GM21737 (cell line): ENCODE data around the gene SCG5.

Experiments
- ATAC-seq: cut with Tn5 transposase; IDR thresholded peaks from one replicate; pipeline ENCODE4 v1.9.1; 2021; ENCODE audit warnings: mild to moderate bottlenecking, moderate library complexity; ENCODE audit not compliant: unreplicated experiment

SCG5 gene

DNA sequence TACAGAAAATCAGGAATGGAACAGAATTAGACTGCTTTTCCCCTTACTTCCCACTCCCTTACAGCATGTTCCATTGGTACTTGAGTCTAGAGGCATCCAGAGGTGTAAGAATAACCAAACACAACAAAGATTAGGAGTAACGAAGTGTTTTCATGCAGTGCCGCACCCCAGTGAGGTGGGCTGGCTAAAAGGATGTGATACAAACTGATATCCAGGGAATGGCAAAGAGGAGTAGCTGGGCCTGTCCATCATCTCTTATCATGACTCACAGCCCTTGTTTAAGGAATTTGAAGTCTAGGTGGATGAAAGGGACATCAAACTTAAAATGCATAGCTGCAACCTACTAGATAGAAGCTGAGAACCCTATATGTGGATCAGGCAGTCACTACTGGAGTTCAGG, 16.4 kb downstream of the SCG5 start:
- no peak for ATAC-seq

DNA sequence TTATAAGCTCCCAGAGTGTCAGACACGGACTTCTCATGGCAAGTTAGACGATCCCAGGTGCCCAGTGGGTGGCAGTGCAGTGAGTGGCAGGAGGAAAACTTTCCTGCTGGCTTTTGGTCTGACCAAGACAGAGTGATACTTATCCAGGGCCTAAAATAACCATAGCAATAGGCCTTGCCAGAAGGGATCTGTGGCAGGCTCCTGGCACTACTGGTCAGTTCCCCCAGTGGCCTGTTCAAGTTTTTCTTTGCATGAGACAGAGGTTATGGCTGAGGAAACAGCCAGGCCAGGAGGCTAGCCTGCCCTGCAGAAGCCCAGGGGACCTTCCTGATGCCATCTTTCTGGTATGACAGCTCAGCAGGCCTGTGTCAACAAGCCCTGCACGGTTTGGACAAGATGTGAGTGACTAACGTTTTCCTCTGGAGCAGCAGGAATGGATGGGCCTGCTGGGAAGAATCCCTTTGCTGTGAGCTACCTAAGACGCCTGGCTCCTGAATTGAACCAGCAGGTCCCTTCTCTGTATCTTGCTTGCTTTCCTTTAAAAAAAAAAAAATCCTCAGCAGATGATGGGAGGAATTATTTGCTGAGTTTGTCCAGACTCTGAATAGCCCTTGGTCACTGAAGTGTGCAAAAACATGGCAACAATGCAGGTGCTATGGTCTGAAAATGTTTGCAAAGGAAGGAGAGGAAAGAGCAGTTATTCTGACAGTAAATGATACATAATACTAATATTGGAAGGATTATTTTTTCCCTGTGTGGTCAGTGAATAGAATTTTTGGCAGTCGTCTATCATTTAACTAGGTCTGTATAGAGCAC, 18.0 kb downstream of the SCG5 start:
- no peak for ATAC-seq

- no peak for ATAC-seq
These were observed 22.2 kb downstream of the SCG5 start for GRCh38 chr15:32663671-32664070.

DNA sequence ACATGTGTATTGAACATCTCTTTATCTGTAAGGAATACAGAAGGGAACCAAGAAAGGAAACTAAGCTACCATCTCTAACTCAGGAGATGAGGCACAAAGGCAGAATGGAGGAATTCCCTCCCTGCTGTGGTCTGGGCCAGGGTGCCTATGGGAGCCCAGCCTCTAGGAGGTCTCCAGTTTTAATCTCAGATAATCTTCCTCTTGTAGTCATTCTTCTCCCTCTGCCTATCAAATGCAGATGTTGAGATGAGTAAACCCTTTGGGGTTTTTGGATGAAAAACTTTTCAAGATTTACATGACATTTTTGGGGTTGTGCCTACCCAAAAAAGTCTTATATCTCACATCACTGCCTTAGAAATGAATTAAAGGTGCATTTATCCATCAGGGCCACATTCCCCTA, 23.3 kb downstream of the SCG5 start:
- ATAC-seq, result no peak

- no peak for ATAC-seq
These were observed 25.8 kb downstream of the SCG5 start for GRCh38 chr15:32667321-32667720.

- ATAC-seq, result no peak
These were observed 27.4 kb downstream of the SCG5 start for GRCh38 chr15:32668942-32669341.

DNA sequence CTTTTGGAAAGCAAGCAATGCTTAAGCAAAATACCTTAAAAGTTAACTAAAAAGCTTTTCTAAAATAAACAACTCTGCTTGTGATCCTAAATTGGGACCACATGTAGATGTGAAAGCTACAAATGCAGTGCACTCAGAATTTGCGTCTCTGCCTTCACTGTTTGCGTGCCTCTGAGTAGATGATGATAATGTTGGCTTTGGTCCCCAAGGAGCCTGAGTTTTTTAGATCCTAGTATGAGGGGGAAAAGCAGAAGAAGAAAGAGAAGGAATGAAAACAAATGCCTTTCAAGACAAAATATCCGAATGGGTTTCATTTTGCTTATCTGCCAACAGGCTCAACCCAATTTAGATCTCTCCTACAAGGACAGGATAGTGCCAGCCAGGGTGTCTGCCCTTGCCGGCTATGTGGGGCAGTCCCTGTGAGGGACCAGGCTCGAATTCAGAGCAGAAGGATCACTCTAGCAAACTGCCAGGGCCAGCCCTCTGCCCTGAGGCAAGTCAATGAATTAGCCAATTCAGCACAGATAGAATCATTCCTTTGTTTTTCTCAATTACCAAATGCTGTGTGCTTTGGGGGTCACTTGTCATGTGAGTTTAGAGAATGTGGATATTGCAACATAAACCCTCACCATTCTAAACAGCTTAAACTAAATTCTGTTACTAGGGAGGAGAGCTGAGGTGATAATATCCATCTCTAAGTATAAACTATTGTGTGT, 28.5 kb downstream of the SCG5 start:
- ATAC-seq, result no peak

DNA sequence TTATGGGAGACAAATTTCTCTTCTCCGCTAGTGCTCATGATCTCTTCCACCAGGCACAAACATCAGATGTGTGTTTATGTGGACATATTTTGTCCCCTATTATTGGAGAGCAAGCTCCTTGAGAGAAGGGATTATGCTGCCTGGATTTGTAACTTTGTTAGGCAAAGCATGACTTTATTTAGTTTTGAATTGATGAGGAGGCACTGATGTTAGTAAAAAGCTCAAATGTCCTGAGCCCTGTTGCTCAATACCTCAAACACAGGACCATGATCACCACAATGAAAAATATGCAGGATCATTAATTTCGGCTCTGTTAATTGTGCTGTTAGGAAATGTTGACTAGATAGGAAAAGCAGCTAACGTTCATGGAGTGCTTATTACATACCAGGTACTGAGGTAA, 29.1 kb downstream of the SCG5 start:
- no peak for ATAC-seq

- no peak for ATAC-seq
These were observed 30.1 kb downstream of the SCG5 start for GRCh38 chr15:32671339-32672325.

- no peak for ATAC-seq
These were observed 33.2 kb downstream of the SCG5 start for GRCh38 chr15:32674681-32675080.

- no peak for ATAC-seq
These were observed 34.0 kb downstream of the SCG5 start for GRCh38 chr15:32675466-32675865.

DNA sequence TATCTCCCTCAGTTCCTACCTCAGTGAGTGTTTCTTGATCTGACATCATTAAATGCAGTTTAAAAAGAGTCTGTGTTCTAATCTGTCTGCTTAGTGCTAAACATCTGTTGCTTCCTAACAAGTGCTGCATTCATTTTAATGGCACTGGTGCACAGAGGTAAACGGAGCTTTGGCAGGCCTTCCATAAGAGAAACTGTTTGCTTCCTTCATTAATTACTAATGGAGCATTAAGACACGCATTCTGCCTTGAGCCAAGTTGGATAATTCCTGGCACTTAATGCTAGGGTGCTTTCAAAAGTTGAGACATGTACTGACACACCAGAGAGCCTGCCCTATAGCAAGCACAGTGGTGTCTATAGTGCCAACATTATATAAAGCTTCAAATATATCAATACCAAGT, 34.7 kb downstream of the SCG5 start:
- no peak for ATAC-seq

DNA sequence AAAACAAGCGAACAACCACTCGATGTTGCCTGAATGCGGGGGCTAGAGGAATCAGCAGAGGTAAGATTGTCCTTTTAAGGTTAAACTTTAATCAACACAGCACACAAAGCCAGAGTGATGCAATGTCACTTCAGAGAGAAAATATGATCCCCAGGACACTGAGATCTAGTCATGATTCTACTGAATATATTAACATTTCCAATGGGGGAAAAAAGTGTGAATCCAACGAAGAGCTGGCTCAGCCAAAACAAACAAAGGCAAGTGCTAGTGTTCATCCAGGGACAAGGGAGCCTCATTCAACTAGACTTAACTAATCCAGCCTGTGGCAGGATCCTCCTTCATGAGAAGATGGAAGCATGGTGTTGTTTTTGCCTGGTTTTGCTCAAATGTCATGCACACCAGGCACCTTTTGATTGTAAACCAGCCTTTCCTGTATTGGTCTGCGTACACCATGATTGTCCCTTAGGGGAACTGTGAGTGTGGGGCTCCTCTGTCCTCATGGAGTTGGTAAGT, 35.8 kb downstream of the SCG5 start:
- no peak for ATAC-seq

GRCh38 chr15:32679298-32679690, 37.8 kb downstream of the SCG5 start:
- ATAC-seq, result no peak

GRCh38 chr15:32682569-32682968, 41.1 kb downstream of the SCG5 start:
- no peak for ATAC-seq

DNA sequence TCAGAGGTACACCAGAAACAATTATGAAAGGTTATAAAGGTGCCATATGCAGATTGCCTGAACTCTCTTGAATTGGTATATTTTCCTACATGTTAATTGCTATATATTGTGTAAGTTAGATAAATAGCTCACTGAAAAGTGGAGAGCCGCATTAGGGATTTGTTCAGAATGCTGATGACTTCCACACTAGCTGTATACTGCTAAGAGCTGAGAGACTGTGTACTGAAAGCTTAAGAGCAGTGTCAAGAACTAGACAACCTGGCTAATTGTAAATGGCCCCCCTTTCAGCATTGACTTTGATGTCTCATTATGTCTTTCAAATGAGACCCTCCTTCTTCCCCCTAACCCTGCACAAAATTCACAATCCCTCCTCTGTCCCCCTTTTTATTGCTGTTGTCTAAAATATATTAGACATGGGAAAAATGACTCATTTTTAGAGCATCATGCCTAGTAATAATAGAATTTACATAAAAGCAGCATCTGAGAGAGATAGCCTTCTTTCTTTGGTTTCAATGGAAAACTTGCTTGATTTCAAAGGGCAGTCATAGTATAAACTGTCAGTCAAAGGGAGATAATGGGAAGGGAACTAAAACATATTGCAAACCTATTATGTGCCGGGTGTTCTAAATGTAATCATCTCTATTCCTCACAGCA, 41.6 kb downstream of the SCG5 start:
- no peak for ATAC-seq

GRCh38 chr15:32683906-32684584, 42.5 kb downstream of the SCG5 start:
- no peak for ATAC-seq

DNA sequence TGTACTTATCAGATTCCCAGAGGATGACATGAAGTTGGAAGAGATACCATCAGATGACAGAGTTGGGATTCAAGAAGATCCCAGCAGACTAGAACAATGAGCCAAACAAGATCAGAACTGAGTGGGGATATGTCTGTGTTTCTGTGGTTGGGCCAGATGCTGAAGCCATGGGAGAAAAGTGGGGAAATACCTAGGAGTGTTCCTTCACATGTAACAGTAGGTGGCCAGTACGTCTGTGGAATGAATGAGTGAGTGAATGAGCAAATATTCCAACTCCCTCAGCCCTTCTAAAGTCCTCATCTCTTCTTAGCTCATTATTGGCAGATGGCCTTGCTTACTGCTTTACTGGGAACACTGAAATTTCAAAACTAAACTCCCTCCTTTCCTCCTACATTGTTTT, 44.1 kb downstream of the SCG5 start:
- ATAC-seq, result no peak

GRCh38 chr15:32687556-32687955, 46.0 kb downstream of the SCG5 start:
- no peak for ATAC-seq

DNA sequence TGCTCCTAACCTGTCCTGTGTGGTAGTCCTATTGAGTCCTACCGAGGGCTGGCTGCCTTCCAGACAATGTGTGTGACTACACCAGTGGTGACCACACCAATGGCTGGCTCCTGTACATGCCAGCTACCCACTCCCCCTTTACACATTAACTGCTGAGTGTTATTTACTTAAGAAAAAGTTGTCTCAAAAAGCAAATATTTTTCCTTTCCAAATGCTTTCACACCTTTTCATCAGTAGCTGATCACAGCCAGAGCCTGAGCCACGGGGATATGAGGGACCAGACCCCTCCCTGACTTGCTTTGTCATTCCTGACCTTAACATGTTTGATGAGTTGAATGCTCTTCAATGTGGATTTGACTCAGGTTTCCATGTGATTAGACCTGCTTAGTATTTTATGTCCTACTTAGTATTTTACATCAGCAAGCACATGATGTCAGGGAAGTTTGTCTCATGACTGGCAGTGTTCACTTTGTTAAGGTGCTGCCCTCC, 46.7 kb downstream of the SCG5 start:
- ATAC-seq, result no peak
